GM20000 (cell line): ENCODE measurements around the gene MUC4.

Experiments
- DNase-seq: peaks from one replicate; pipeline ENCODE4 v3.0.0; 2012; ENCODE audit warnings: low spot score
- TF ChIP-seq, protein P1 (sequence below): IDR thresholded peaks from 2 replicates; pipeline ENCODE4 v1.5.1; 2012; ENCODE audit warnings: mild to moderate bottlenecking, control low read depth; ENCODE audit errors: extremely low read depth, missing control alignments

The MUC4 gene

DNA sequence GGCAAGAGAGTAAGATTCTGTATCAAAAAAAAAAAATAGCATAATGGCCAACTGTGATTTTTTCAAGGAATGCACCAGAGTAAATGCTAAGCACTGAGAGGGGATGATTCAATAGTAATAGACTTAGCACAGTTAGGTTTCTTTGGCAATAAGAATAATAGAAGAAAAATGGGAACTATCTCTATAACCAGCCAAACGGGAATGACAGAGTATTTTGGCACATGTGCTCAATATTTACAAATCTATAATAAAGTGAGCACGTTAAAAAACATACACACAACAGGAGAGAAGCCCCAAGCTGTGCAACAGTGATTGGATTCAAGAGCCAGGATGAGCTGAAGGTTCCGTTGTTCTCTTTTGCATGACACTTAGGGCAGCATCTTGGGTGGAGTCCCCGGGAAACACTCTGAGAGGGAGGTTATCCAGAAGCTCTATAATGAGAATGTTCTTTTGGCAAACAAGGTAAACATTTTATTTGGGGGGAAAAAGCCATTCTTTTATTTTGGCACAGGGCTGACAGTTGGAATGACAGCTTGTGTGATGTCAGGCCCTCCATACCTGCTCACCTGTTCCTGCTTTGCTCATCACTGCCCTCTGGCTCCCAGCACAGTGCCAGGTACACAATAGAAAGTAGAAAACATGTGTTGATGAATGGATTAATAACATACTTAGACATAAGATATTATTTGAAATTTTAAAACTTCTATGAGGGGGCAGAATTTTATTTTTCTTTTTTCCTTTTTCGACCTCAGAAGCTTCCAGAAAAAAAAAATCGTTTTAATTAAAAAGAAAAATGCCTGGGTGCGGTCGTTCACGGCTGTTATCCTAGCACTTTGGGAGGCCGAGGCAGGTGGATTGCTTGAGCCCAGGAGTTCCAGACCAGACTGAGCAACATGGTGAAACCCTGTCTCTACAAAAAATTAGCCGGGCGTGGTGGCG is 44.0 kb upstream of the MUC4 start:
- DNase-seq: no peak

DNA sequence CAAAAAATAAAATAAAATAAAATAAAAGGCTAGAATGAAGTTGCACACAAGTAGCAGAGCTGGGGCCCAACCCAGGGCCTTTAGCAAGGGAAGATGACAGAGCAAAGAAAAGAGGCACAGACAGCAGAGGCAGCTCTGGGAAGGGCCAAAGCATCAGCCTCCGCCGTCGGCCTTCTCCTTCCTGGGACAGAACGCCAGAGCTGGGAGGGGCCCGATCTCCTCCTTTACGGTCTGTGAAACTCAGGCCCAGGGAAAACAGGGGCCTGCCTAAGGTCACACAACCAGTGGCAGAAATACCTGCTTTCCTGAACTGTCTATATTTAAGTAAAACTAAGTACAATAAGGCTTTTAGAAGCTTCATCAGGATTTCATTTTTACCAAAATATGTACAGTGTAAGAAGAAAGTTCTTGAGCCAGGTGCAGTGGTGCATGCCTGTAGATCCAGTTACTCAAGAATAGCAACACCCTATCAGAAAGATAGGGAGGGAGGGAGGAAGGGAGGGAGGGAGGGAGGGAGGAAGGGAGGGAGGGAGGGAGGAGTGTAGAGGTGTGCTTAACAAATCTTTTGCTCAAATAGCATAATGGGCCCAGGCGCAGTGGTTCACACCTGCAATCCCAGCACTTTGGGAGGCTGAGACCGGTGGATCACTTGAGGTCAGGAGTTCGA is 43.0 kb upstream of the MUC4 start:
- TF ChIP-seq, protein P1, sequence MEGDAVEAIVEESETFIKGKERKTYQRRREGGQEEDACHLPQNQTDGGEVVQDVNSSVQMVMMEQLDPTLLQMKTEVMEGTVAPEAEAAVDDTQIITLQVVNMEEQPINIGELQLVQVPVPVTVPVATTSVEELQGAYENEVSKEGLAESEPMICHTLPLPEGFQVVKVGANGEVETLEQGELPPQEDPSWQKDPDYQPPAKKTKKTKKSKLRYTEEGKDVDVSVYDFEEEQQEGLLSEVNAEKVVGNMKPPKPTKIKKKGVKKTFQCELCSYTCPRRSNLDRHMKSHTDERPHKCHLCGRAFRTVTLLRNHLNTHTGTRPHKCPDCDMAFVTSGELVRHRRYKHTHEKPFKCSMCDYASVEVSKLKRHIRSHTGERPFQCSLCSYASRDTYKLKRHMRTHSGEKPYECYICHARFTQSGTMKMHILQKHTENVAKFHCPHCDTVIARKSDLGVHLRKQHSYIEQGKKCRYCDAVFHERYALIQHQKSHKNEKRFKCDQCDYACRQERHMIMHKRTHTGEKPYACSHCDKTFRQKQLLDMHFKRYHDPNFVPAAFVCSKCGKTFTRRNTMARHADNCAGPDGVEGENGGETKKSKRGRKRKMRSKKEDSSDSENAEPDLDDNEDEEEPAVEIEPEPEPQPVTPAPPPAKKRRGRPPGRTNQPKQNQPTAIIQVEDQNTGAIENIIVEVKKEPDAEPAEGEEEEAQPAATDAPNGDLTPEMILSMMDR: no peak
- no peak for DNase-seq

More for the DNA sequence above, 44.0 kb upstream of the MUC4 start:
- TF ChIP-seq, protein P1: no peak

DNA sequence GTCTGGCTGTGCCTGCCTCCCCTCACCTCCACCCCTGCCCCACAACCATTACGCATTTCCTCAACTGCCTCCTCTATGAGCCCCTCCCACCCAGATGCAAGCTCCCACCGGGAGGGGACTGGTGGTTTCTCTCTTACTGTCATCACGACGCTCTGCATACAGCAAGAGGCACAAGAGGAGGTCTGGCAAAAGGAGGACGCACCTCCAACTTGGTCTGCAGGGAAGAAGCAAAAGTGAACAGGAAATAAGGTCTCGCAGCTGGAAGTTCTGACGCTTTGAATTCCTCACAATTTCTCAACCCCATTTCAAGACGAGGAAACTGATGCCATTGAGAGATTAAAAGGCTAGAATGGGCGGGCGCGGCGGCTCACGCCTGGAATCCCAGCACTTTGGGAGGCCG is 42.3 kb upstream of the MUC4 start:
- TF ChIP-seq, protein P1: no peak
- DNase-seq: no peak

DNA sequence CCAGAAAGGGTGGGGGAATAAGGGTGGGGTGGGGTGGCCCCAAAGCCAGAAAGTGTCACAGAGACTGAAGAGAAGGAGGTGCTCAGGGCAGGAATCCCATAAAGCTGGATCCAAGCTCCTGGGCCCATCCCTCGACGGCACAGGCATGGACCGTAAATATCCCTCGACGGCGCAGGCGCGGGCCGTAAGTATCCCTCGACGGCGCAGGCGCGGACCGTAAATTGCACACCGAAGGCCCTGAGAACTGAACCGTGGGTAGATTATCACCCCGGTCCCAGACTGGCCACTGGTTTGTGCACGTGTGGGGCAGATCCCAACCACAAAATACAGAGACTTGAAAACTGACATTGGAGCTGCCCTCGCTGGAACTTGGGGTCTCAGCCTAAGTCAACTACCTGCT is 41.3 kb upstream of the MUC4 start:
- DNase-seq: no peak
- TF ChIP-seq, protein P1: no peak

DNA sequence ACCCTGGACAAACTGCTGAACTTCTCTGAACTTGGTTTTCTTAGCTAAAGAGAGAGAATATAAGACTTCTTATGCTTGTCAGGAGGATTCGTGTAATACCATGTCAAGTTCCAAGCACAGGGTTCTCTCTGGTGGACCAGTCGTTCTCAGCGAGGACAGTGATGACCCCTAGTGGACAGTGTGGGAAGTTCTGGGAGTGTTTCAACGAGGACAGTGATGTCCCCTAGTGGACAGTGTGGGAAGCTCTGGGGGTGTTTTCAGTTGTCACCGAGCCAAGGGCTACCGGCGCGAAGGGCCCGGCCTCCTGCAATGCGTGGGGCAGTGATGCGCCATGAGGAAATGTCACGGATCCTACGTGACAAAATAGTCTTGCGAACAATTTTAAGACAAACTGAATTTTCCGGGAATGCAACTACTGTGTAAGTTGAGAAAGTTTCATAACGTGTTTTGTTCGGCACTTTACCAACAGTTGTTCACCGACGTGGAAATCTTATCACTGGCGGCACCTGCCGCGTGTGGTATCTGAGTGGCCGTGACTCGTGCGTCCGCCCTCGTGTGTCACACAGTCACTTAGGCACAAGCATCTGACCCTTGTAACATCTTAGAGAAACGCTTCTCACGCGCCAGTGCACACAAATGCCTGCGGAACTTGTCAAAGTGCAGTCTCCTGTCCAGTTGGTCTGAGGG is 39.3 kb upstream of the MUC4 start:
- DNase-seq: peak; percentile 94
- TF ChIP-seq, protein P1: peak; percentile 100

DNA sequence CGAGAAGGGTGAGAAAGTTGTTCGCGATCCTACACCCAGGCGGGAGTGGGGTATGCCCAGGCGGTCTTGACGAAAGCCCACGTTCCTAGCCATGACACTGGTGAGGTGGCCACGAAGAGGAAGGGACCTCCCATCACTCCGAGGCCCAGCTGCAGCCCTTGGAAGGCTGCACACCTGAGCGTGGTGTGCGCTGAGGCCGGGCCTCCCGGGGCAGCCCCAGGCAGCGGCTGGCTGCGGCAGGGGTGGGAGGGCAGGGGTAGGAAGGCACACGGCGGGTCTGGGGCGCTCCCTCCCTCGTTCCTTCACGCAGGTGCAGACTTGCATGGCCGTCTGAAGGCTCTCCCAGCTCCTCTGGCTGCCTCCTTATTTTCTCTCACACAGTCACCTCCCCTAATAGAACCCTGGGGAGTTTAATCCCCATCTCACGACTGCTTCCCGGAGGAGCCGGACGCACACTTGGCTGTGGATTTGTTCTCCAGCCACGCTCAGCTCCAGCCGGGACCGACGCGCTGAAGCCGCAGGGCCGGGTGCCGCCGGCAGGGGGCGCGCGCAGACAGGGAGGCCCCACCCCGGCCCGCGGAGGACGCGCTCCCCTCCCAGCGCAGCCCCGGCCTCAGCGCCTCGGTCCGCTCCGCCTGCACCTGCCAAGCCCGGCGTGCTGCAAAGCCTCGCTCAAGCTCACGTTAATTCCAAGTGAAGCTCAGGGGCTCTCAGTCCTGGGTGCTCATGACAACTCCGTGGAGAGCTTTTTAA is 37.8 kb upstream of the MUC4 start:
- DNase-seq: no peak
- TF ChIP-seq, protein P1: no peak
